ENCODE measurements around the gene IL12RB1.

The IL12RB1 gene

DNA sequence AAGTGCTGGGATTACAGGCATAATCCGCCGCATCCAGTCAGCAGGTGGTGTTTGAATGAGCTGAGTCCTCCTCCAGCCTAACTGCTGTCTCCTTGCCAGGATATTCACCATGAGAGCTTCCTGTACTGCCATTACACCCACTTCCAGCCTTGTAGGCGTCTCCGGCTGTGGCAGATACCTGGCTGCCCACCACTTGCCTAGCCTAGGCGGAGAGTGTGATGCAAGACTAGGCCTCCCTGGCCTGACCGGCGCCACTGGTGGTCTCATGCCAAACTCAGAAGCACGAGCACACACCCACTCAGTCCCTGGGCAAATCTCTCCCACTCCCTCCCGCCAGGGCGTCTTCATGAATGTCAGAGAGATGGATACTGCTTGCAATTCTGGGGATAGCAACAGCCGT is 16.6 kb downstream of the IL12RB1 start:
- Histone ChIP-seq H3K9me3 (no peaks in the 10 kb centered on the region), H3K4me1 (ENCODE audit: control insufficient read depth in 1 of 2, insufficient read depth in 1 of 2, low read depth in 1 of 2, low read length in 1 of 2) (no peaks in the 10 kb centered on the region), H3K27ac (no peak overlapping the region), H3K27me3 (no peaks in the 10 kb centered on the region), H3K4me3 (ENCODE audit: low read depth in 1 of 2, low read length in 1 of 2) (no peak overlapping the region), H3K36me3 (no peaks in the 10 kb centered on the region)
- TF ChIP-seq, protein P1, sequence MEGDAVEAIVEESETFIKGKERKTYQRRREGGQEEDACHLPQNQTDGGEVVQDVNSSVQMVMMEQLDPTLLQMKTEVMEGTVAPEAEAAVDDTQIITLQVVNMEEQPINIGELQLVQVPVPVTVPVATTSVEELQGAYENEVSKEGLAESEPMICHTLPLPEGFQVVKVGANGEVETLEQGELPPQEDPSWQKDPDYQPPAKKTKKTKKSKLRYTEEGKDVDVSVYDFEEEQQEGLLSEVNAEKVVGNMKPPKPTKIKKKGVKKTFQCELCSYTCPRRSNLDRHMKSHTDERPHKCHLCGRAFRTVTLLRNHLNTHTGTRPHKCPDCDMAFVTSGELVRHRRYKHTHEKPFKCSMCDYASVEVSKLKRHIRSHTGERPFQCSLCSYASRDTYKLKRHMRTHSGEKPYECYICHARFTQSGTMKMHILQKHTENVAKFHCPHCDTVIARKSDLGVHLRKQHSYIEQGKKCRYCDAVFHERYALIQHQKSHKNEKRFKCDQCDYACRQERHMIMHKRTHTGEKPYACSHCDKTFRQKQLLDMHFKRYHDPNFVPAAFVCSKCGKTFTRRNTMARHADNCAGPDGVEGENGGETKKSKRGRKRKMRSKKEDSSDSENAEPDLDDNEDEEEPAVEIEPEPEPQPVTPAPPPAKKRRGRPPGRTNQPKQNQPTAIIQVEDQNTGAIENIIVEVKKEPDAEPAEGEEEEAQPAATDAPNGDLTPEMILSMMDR (IDR thresholded peaks at IDR 0.05), result no peak

DNA sequence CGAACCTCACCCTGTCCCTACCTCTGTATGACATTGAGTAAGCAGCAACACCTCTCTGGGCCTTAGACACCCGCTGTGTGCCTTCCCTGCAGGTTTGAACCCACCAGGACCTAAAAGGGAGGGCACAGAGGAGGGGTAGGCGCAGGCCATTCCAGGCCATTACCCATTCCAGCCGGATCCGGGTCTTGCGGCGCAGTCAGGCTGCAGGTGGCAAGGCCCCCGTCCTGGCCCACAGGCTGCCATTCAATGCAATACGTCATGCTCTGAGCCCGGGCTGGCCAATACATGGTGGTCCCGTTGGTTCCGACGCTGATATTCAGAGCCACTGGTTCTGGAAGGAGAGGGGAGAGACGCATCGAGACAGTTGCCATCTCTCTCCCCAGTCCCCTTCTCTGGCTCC is 17.4 kb downstream of the IL12RB1 start:
- Histone ChIP-seq H3K4me1 (ENCODE audit: control insufficient read depth in 1 of 2, insufficient read depth in 1 of 2, low read depth in 1 of 2, low read length in 1 of 2) (no peaks in the 10 kb centered on the region), H3K9me3 (no peaks in the 10 kb centered on the region), H3K27ac (no peak overlapping the region), H3K27me3 (no peaks in the 10 kb centered on the region), H3K4me3 (ENCODE audit: low read depth in 1 of 2, low read length in 1 of 2) (no peak overlapping the region), H3K36me3 (no peaks in the 10 kb centered on the region)
- TF ChIP-seq, protein P1 (IDR thresholded peaks at IDR 0.05), result no peak

DNA sequence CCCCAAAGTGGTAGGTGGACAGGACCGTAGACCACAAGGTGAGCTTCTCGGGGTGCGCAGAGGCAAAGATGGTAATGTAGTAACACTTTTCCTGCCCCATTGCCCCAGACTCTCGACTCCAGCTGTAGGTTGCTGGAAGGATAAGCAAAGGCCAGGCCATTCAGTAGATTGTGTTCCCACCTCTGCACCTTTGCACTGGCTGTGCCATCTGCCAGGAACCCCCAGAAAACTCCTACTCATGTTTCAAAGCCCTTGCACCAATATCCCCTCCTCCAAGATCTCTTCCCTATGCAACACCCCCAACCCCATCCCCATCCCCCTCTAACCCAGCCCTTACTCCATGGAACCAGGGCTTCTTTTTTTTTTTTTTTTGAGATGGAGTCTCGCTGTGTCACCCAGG is 18.3 kb downstream of the IL12RB1 start:
- TF ChIP-seq, protein P1 (IDR thresholded peaks at IDR 0.05), result no peak
- H3K4me1 ChIP-seq (ENCODE audit: control insufficient read depth in 1 of 2, insufficient read depth in 1 of 2, low read depth in 1 of 2, low read length in 1 of 2), result no peaks in the 10 kb centered on the region
- no peaks in the 10 kb centered on the region for H3K27me3 ChIP-seq
- H3K27ac ChIP-seq, result no peak overlapping the region
- no peak overlapping the region for H3K4me3 ChIP-seq (ENCODE audit: low read depth in 1 of 2, low read length in 1 of 2)
- no peaks in the 10 kb centered on the region for H3K9me3 ChIP-seq
- no peaks in the 10 kb centered on the region for H3K36me3 ChIP-seq

DNA sequence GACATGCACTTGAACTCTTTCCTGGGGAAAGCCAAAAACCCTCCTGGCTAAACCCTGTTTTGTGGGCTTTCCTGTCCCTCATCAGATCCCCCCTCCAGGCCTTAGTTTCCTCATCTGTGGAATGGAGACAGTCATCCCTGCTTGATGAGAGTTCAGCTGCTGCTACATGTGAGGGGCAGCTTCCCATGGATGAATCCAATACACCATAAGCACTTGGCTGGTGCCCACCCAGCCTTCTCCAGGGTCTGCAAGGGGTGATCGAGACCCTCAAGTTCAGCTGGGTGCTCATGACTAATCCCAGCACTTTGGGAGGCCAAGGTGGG is 21.6 kb downstream of the IL12RB1 start:
- Histone ChIP-seq H3K36me3 (no peaks in the 10 kb centered on the region), H3K4me1 (ENCODE audit: control insufficient read depth in 1 of 2, insufficient read depth in 1 of 2, low read depth in 1 of 2, low read length in 1 of 2) (no peaks in the 10 kb centered on the region), H3K27ac (no peak overlapping the region), H3K27me3 (peaks cover 3% of the 10 kb centered on the region), H3K4me3 (ENCODE audit: low read depth in 1 of 2, low read length in 1 of 2) (no peak overlapping the region), H3K9me3 (no peaks in the 10 kb centered on the region)
- TF ChIP-seq, protein P1 (IDR thresholded peaks at IDR 0.05), result no peak

DNA sequence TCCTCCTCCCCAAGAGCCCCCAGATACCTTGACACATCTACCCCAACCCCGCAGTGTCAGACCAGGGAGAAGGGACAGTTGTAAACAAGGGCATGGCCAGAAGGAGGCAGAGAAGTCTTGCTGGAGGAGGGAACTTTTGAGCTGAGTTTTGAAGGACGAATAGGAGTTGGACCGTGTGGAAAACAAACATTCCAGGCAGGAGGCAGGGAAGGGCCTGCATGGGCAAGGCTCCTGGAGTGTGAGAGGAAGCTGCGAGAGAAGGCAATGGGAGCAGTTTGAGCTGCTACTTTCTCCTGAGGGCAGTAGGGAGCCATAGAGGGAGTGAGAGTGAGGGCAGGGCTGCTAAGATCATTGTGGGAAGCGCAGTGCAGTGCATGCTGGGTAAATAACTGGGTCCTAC is 23.3 kb downstream of the IL12RB1 start:
- Histone ChIP-seq H3K4me1 (ENCODE audit: control insufficient read depth in 1 of 2, insufficient read depth in 1 of 2, low read depth in 1 of 2, low read length in 1 of 2) (peaks cover 3% of the 10 kb centered on the region in 2 experiments), H3K4me3 (ENCODE audit: low read depth in 1 of 2, low read length in 1 of 2) (no peak overlapping the region), H3K36me3 (no peaks in the 10 kb centered on the region), H3K9me3 (no peaks in the 10 kb centered on the region), H3K27me3 (peaks cover 3% of the 10 kb centered on the region), H3K27ac (no peak overlapping the region)
- TF ChIP-seq, protein P1 (IDR thresholded peaks at IDR 0.05), result peak; percentile 75

DNA sequence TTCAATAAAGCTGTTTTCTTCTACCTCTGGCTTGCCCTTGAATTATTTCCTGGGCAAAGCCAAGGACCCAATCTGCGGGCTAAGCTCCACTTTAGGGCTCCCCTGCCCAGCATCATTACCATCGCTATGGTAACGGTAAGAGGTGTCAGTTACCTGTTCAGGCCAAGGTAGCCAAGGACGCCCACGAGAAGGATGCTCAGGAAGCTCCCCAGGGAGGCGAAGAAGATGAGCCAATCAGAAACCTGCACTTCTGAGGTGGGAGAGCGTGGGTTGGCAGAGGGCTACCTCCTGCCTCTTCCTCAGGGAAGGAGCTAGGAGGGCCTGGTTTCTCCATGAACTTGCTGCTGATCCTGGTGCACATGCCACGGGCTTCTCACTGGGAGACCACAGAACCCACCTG is 24.7 kb downstream of the IL12RB1 start:
- no peaks in the 10 kb centered on the region for H3K36me3 ChIP-seq
- H3K27me3 ChIP-seq, result peaks cover 3% of the 10 kb centered on the region
- H3K27ac ChIP-seq, result no peak overlapping the region
- H3K4me3 ChIP-seq (ENCODE audit: low read depth in 1 of 2, low read length in 1 of 2), result no peak overlapping the region
- peaks cover 10 to 12% of the 10 kb centered on the region in 2 experiments for H3K4me1 ChIP-seq (ENCODE audit: control insufficient read depth in 1 of 2, insufficient read depth in 1 of 2, low read depth in 1 of 2, low read length in 1 of 2)
- TF ChIP-seq, protein P1 (IDR thresholded peaks at IDR 0.05), result no peak
- no peaks in the 10 kb centered on the region for H3K9me3 ChIP-seq

Measured in neutrophil (primary cell).